ENCODE measurements around the gene EVA1B.

EVA1B gene

DNA sequence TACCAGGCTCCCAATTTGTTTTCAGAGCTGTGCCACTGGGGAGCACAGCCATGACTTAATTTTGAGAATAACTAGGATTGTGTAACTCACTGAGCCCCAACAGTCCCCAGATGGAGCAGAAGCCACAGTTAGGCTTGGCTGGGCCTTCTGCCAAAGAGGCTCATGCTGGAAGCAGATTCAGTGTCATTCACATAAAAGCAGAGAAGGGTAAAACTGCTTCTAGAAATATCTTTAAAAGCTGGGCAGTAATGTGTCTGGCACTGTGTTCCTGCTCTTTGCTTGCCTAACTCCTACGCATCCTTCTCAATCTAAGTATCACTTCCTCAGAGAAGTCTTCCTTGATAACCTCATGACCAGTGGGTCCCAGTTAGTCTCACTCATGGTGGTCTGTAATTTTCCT lies 41.9 kb upstream of the EVA1B start:
- TF ChIP-seq CTCF (IDR thresholded peaks at IDR 0.05; ENCODE audit: low read depth, low read length), result no peak
- no peak overlapping the region for H3K4me3 ChIP-seq (ENCODE audit: low read depth, low read length)

DNA sequence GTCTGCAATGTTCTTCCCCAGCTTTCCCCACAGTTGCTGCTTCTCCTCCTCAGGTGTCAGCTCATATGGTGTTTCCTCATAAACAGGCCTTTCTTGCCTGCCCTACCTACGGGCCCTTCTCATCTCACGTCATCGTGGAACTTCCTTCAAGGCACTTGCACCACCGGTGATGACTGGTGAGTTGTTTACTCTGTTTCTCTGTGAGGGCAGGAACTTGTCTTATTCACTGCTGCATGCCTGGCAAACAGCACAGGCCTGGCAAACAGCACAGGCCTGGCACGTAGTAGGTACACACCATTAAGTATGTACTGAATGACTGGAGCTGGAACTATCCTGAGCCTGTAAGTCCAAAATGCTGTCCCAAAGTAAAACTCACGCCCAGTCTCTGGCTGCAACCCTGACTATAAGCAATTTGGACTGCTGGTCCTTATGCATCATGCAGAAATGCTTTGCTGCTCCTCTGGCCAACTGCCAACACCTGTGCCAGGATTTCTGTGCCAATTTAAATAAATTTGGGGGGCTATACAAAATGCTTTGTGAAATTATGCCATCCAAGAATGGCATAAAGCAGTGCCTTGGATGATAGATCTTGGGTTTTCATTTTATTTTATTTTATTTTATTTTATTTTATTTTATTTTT lies 36.6 kb upstream of the EVA1B start:
- no peak overlapping the region for H3K4me3 ChIP-seq (ENCODE audit: low read depth, low read length)
- TF ChIP-seq CTCF (IDR thresholded peaks at IDR 0.05; ENCODE audit: low read depth, low read length), result no peak

DNA sequence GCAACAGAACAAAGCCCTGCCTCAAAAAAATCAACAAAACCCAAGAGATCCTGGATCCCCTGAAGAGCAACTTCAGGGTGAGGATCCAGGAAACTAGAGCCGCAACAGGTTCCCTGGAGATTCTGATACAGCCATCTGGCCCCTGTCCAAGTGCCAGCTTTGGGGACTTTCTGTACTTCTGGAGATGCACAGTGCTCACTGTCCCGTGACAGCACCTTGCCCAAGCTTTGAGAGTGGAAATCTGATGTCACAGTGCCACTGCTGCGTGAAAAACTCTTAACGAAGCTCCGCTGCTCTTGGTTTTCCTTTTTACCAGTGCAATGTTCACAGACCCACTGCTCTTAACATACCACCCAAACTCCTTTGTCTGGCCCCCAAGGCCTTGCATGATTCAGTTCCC lies 35.9 kb upstream of the EVA1B start:
- no peak overlapping the region for H3K4me3 ChIP-seq (ENCODE audit: low read depth, low read length)
- no peak for TF ChIP-seq CTCF (IDR thresholded peaks at IDR 0.05; ENCODE audit: low read depth, low read length)

DNA sequence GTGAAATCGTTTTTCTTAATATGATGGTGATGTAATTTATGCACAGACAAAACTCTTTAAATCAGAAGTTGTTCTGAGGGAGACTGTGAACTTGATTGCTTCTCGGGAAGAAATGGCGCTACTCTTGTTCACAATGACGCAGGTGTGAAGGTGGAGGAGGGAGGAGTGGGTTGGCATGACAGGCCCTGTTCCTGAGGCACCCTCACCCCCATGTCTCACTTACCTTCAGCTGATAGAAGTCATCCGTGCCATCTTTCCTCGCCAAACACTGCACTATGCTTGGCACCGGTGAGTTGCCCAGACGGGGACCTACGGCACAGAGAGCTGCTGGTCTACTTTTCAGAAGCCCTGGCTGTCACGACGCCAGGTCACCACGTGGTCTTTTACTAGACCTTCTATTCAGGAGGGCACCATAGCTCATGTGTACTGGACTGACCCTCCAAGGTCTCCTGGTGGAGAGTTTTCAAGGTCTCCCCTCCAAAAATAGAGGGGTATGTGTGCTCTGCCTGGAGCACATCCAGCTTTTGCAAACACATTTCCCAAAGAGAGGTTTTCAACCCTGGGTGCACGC lies 35.2 kb upstream of the EVA1B start:
- no peak for TF ChIP-seq CTCF (IDR thresholded peaks at IDR 0.05; ENCODE audit: low read depth, low read length)
- H3K4me3 ChIP-seq (ENCODE audit: low read depth, low read length), result no peak overlapping the region

GRCh38 chr1:36355811-36356210 lies 32.4 kb upstream of the EVA1B start:
- no peak overlapping the region for H3K4me3 ChIP-seq (ENCODE audit: low read depth, low read length)

DNA sequence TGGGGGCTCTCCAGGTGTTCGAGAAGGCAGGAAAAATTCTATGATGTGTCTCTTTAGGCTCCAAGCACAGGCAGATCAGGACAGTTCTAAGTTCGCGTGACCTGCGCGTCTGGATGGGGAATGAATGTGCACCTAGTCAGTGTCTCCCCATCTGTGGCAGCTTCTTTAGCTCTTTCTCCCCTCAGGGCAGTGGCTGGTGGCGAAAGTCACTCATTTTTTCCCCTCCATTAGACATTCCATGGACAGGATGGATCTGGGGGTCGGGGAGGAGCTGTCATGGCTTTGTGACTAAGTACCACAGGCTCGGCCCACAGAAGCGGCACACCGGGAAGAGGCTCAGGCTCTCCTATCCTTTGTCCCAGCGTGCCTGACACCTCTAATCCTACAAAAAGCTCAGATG lies 31.0 kb upstream of the EVA1B start:
- TF ChIP-seq CTCF (IDR thresholded peaks at IDR 0.05; ENCODE audit: low read depth, low read length), result no peak
- H3K4me3 ChIP-seq (ENCODE audit: low read depth, low read length), result no peak overlapping the region

More at GRCh38 chr1:36355811-36356210, 32.4 kb upstream of the EVA1B start:
- TF ChIP-seq CTCF (IDR thresholded peaks at IDR 0.05; ENCODE audit: low read depth, low read length), result no peak
